ENCODE measurements around the gene KIF2C.

GRCh38 chr1:44810101-44810761, 70.6 kb downstream of the KIF2C start:
- TF ChIP-seq, protein P1, sequence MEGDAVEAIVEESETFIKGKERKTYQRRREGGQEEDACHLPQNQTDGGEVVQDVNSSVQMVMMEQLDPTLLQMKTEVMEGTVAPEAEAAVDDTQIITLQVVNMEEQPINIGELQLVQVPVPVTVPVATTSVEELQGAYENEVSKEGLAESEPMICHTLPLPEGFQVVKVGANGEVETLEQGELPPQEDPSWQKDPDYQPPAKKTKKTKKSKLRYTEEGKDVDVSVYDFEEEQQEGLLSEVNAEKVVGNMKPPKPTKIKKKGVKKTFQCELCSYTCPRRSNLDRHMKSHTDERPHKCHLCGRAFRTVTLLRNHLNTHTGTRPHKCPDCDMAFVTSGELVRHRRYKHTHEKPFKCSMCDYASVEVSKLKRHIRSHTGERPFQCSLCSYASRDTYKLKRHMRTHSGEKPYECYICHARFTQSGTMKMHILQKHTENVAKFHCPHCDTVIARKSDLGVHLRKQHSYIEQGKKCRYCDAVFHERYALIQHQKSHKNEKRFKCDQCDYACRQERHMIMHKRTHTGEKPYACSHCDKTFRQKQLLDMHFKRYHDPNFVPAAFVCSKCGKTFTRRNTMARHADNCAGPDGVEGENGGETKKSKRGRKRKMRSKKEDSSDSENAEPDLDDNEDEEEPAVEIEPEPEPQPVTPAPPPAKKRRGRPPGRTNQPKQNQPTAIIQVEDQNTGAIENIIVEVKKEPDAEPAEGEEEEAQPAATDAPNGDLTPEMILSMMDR (IDR thresholded peaks at IDR 0.05; ENCODE audit: low read length) = no peak
- no peak for TF ChIP-seq EZH2 (optimal IDR thresholded peaks at IDR 0.05; ENCODE audit: low read depth, low read length)

Data from MM.1S (cell line).